ENCODE data around the gene ANKUB1. TPM values are rescaled to one million over a fixed set of nuclear protein-coding genes. Genes with fewer than 3 reads are reported as not detected.
A peak's percentile ranks its signal among the peaks of the same experiment; 100 is the strongest.

The ANKUB1 gene
- total and polyA plus RNA-seq, 2 donors (not counting 1 experiment from before 2014, with no cell fraction given) = not detected

DNA sequence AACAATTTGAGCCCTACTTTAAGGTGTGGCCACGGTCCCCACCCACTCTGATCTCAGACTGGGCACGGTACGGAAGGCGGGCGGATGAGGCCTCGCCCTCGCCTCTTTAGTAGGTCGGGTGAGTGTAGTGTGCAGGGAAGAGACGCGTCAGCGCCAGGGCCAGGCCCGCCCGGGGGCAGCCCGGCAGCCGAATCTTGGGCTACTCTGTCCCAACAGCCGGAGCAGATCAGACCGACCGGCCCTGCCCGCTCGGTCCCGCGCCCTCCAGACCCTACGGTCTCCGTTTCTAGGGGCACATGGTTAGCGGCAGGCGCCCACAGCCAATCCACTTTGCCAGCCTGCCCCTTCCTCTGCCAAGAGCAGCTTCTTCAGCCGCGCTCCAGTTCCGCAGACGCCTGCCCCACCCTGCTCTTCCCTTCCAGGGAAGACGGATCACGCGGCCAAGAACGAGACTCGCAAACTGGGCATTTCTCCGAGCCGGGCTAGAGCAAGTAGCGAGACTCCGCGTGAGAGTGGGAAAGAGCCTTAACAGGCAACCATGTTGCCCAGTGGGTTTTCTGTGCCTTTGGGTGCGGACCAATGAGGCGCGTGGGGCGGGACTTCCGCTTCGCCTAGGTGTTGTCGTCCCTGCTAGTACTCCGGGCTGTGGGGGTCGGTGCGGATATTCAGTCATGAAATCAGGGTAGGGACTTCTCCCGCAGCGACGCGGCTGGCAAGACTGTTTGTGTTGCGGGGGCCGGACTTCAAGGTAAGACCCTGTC, 20.4 kb upstream of the ANKUB1 start, which contains the start of gene RNF13:
Gene RNF13 (plus strand): TSS at position 610 of the 761 bp plus-strand sequence. CDS start 32,812 bp downstream, outside the sequence.
- Histone ChIP-seq H3K27me3 (replicated peaks in 1 of 4; ENCODE audit: control extremely low read depth in 1 of 4, control insufficient read depth in 3 of 4, insufficient read depth in 4 of 4, low read length in 3 of 4) (no peaks in the 10 kb centered on the region), H3K4me1 (ENCODE audit: control insufficient read depth in 2 of 2, insufficient read depth in 2 of 2, low read length in 2 of 2) (peaks cover 39 to 45% of the 10 kb centered on the region in 2 donors), H3K36me3 (replicated peaks in 1 of 2; ENCODE audit: control extremely low read depth in 1 of 2, control insufficient read depth in 1 of 2, extremely low read depth in 1 of 2, insufficient read depth in 2 of 2, low read length in 1 of 2) (no peaks in the 10 kb centered on the region), H3K4me3 (ENCODE audit: control extremely low read depth in 1 of 5, extremely low read depth in 1 of 5, insufficient read depth in 1 of 5, low read depth in 2 of 5, low read length in 4 of 5) (peak within 1 kb of the TSS; percentile 68 to 99 (median 94)), H3K9ac (ENCODE audit: low read length) (peak within 1 kb of the TSS; percentile 85), H4K20me1 (ENCODE audit: control insufficient read depth, insufficient read depth, low read length, poor library complexity, severe bottlenecking) (peaks cover 28% of the 10 kb centered on the region), H3K9me3 (ENCODE audit: control extremely low read depth in 1 of 3, control insufficient read depth in 2 of 3, insufficient read depth in 1 of 3, low read length in 2 of 3) (no peaks in the 10 kb centered on the region), H3K27ac (ENCODE audit: low read length in 2 of 2) (peak within 1 kb of the TSS; percentile 94), H3K4me2 (replicated peaks; ENCODE audit: low read depth, low read length, poor library complexity, severe bottlenecking) (peak within 1 kb of the TSS; percentile 84), H2AFZ (ENCODE audit: insufficient read depth, low read depth, low read length, poor library complexity, severe bottlenecking) (peak within 1 kb of the TSS; percentile 97), H3K79me2 (ENCODE audit: control insufficient read depth, insufficient read depth, low read length) (peaks cover 48% of the 10 kb centered on the region)
- Mint-ChIP-seq H3K27ac (peak within 1 kb of the TSS; percentile 100), H3K4me3 (peak within 1 kb of the TSS; percentile 99), H3K4me1 (peaks cover 51% of the 10 kb centered on the region), H3K9me3 (ENCODE audit: insufficient read depth) (no peaks in the 10 kb centered on the region), H3K27me3 (peaks cover 3% of the 10 kb centered on the region)
- WGBS (ENCODE audit: insufficient coverage) = under 1% methylated on average over 55 of the region's 56 CpGs
- intact Hi-C loops (cut with micrococcal nuclease) = loop anchor here (1.0 to 10.0 kb wide), 6 partner anchors 47 to 818 kb away; partner anchors contain the start of genes COMMD2, EIF2A, GYG1 and HLTF
- TF ChIP-seq, protein P1, sequence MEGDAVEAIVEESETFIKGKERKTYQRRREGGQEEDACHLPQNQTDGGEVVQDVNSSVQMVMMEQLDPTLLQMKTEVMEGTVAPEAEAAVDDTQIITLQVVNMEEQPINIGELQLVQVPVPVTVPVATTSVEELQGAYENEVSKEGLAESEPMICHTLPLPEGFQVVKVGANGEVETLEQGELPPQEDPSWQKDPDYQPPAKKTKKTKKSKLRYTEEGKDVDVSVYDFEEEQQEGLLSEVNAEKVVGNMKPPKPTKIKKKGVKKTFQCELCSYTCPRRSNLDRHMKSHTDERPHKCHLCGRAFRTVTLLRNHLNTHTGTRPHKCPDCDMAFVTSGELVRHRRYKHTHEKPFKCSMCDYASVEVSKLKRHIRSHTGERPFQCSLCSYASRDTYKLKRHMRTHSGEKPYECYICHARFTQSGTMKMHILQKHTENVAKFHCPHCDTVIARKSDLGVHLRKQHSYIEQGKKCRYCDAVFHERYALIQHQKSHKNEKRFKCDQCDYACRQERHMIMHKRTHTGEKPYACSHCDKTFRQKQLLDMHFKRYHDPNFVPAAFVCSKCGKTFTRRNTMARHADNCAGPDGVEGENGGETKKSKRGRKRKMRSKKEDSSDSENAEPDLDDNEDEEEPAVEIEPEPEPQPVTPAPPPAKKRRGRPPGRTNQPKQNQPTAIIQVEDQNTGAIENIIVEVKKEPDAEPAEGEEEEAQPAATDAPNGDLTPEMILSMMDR (IDR thresholded peaks at IDR 0.05) = no peak
- TF ChIP-seq EZH2 (IDR thresholded peaks at IDR 0.05; ENCODE audit: borderline replicate concordance, insufficient read depth, low read depth, low read length, poor library complexity, severe bottlenecking) = no peak
- ChIA-PET POLR2A (interaction anchor here (0.8 kb wide), 1 partner anchor 61 kb away, joined by 3 read pairs; the partner anchor contains the start of gene COMMD2), CTCF (interaction anchor here (0.6 to 2.3 kb wide), 2 partner anchors 42 to 96 kb away, joined by 4 to 10 read pairs; no protein-coding TSS in a partner anchor)
- peak; percentile 89 for ATAC-seq (ENCODE audit: low read depth)
- DNase-seq = peak; percentile 93
